ENCODE data around the gene OGDH.

Gene OGDH

DNA sequence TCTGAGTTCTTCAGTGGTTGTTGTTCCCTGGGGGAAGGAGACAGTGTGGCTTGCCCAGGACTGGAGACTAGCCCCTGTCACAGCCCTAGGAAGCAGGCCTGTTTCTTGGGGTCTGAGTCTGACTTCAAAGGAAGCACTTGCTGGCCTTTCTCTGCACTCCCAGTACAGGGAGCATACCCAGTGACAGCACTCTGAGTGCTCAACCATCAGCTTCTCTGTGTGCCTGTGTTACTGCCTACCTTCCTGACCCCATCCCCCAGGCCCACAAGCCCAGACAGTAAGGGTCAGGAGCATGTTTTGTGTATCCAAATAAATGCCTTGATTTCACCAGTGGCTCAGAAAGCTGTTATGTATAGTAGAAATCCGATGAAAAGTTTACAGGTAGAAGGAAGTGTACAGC lies 48.9 kb downstream of the OGDH start:
- Histone ChIP-seq H3K36me3 (ENCODE audit: insufficient read depth, low read length) (peaks cover 55% of the 10 kb centered on the region), H3K9ac (ENCODE audit: insufficient read length) (no peak overlapping the region), H3K27ac (no peak overlapping the region), H3K4me3 (no peak overlapping the region), H3K9me3 (ENCODE audit: low read depth, low read length) (peaks cover under 1% of the 10 kb centered on the region; the same call in 1 of the 2 replicates)
- TF ChIP-seq EZH2 (IDR thresholded peaks at IDR 0.05) (no peak), POLR2AphosphoS5 (IDR thresholded peaks at IDR 0.05; ENCODE audit: borderline replicate concordance, low read depth, low read length) (no peak), FOXP2 (optimal IDR thresholded peaks at IDR 0.05; ENCODE audit: control extremely low read depth, extremely low read length, insufficient read depth) (no peak)
- no peak for DNase-seq (ENCODE audit: low read depth, low spot score)

DNA sequence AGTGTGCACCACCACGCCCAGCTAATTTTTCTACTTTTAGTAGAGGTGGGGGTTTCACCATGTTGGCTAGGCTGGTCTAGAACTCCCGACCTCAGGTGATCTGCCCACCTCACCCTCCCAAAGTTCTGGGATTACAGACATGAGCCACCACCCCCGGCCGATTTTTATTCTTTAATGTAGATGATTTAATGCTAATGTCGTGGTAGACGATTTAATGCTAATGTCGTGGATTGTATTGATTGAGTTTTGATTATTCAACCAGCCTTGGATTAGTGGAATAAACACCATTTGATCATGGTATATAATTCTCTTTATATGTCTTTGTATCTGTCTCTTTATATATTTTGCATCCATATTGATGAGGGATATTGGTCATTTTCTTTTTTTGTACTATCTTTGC lies 52.6 kb downstream of the OGDH start:
- Histone ChIP-seq H3K9ac (ENCODE audit: insufficient read length) (no peak overlapping the region), H3K9me3 (ENCODE audit: low read depth, low read length) (peaks cover 8% of the 10 kb centered on the region; the same call in 1 of the 2 replicates), H3K27ac (no peak overlapping the region), H3K36me3 (ENCODE audit: insufficient read depth, low read length) (peaks cover 63% of the 10 kb centered on the region), H3K4me3 (no peak overlapping the region)
- no peak for DNase-seq (ENCODE audit: low read depth, low spot score)
- TF ChIP-seq FOXP2 (optimal IDR thresholded peaks at IDR 0.05; ENCODE audit: control extremely low read depth, extremely low read length, insufficient read depth), result no peak
- no peak for TF ChIP-seq POLR2AphosphoS5 (IDR thresholded peaks at IDR 0.05; ENCODE audit: borderline replicate concordance, low read depth, low read length)
- TF ChIP-seq EZH2 (IDR thresholded peaks at IDR 0.05), result no peak

DNA sequence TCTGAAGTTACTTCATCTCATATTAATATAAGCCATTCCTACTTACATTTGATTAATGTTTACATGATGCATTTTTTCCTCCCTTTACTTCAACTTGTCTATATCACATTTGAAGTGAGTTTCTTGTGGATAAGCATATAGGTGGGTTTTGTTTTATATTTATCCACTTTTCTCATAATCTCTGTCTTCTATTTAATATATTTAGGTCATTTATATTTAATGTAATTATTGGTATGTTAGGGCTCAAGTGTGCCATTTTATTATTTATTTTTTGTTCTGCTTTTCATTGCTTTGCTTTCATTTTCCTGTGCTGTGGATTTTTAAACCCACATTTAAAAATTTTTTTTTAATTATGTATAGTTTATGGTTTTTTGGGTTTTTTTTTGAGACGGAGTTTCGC lies 54.8 kb downstream of the OGDH start:
- no peak overlapping the region for H3K4me3 ChIP-seq
- H3K36me3 ChIP-seq (ENCODE audit: insufficient read depth, low read length), result peaks cover 51% of the 10 kb centered on the region
- DNase-seq (ENCODE audit: low read depth, low spot score), result no peak
- H3K9ac ChIP-seq (ENCODE audit: insufficient read length), result no peak overlapping the region
- no peak overlapping the region for H3K27ac ChIP-seq
- peaks cover 8% of the 10 kb centered on the region; the same call in 1 of the 2 replicates for H3K9me3 ChIP-seq (ENCODE audit: low read depth, low read length)
- TF ChIP-seq POLR2AphosphoS5 (IDR thresholded peaks at IDR 0.05; ENCODE audit: borderline replicate concordance, low read depth, low read length) (no peak), EZH2 (IDR thresholded peaks at IDR 0.05) (no peak), FOXP2 (optimal IDR thresholded peaks at IDR 0.05; ENCODE audit: control extremely low read depth, extremely low read length, insufficient read depth) (no peak)

DNA sequence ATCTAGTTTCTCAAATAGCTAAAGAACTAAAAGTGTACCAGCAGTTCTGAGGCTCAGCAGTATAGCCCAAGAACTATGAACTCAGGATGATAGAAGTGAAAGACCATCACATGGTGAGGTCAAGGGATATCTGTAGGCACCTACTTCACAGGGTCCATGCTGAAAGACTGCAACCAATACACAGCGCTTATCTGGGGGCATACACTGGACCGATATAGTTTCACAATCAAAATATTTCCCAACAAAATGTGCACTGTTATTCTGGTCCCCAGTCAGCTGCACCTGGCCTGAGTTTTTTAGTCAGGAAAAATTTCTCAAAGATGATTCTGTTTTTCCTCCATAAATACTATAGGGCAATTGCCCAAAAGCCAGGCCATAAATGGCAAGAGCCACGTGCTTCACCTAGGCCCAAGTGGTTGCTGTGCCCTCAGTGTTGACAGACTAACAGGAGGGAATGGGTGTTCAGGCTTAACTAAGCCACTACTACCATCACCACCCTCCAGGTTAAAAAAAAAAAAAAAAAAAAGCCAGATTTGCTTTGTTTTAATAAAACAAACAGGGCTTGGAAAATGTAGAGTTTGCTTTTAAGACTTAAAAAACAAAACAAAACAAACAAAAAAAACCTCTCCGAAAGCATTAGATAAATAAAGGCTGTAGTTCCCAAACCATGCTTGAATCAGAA lies 58.5 kb downstream of the OGDH start:
- Histone ChIP-seq H3K9ac (ENCODE audit: insufficient read length) (no peak overlapping the region), H3K4me3 (no peak overlapping the region), H3K27ac (peak overlapping the region; percentile 25; the same call in 1 of the 2 replicates), H3K9me3 (ENCODE audit: low read depth, low read length) (peaks cover 8% of the 10 kb centered on the region; the same call in 1 of the 2 replicates), H3K36me3 (ENCODE audit: insufficient read depth, low read length) (peaks cover 39% of the 10 kb centered on the region)
- DNase-seq (ENCODE audit: low read depth, low spot score), result no peak
- TF ChIP-seq FOXP2 (optimal IDR thresholded peaks at IDR 0.05; ENCODE audit: control extremely low read depth, extremely low read length, insufficient read depth) (no peak), POLR2AphosphoS5 (IDR thresholded peaks at IDR 0.05; ENCODE audit: borderline replicate concordance, low read depth, low read length) (no peak), EZH2 (IDR thresholded peaks at IDR 0.05) (no peak)

DNA sequence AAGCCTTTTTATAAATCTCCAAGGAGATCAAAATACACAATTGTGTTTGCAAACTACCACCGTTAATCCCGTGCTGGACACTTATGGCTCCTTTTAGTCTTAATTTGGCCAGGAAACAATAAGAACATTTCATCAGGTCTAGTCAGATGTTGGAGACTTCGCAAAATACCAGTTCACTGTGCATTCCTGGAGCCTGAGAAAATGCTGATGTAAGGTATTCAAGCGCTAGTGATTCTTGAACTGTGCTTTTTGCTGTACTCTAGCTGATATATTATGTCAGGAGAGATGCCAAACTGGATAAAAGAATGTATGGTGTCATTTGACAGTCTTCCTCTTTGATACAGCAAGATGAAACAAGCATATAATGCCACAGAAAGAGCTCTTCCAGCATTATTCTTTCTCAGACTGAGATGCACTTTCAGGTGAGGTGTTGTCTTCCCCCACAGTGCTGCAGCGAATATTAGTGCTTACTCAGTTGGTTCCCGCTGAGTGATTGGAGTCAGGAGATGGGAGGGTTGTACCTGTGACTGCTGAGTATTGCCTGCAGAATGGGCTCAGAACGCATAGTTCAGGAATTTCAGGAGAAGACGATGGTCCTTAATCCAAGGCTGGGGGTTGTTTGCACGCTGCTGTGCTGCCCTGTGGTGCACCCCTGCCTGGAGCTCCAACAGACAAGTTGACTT lies 59.2 kb downstream of the OGDH start:
- peaks cover 4% of the 10 kb centered on the region; the same call in 1 of the 2 replicates for H3K9me3 ChIP-seq (ENCODE audit: low read depth, low read length)
- peak overlapping the region; percentile 25; the same call in 1 of the 2 replicates for H3K27ac ChIP-seq
- H3K36me3 ChIP-seq (ENCODE audit: insufficient read depth, low read length), result peaks cover 32% of the 10 kb centered on the region
- no peak overlapping the region for H3K4me3 ChIP-seq
- TF ChIP-seq POLR2AphosphoS5 (IDR thresholded peaks at IDR 0.05; ENCODE audit: borderline replicate concordance, low read depth, low read length) (no peak), EZH2 (IDR thresholded peaks at IDR 0.05) (no peak), FOXP2 (optimal IDR thresholded peaks at IDR 0.05; ENCODE audit: control extremely low read depth, extremely low read length, insufficient read depth) (no peak)
- H3K9ac ChIP-seq (ENCODE audit: insufficient read length), result no peak overlapping the region
- no peak for DNase-seq (ENCODE audit: low read depth, low spot score)

DNA sequence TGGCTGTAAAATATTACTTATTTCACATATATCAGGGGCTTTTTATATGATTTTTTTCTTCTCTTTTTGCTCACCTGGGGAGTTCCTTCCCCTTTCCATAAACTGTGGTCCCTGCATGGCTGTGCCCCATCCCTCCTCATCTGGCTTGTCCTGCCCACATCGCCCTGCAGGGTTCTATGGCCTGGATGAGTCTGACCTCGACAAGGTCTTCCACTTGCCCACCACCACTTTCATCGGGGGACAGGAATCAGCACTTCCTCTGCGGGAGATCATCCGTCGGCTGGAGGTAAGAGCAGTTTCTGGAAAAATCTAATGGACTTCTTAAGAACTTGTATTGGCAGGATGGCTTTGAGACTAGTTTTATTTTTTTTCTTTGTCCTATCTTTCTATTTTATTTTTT lies 60.1 kb downstream of the OGDH start:
- no peak for DNase-seq (ENCODE audit: low read depth, low spot score)
- Histone ChIP-seq H3K9ac (ENCODE audit: insufficient read length) (no peak overlapping the region), H3K9me3 (ENCODE audit: low read depth, low read length) (no peaks in the 10 kb centered on the region), H3K36me3 (ENCODE audit: insufficient read depth, low read length) (peaks cover 27% of the 10 kb centered on the region), H3K4me3 (no peak overlapping the region), H3K27ac (no peak overlapping the region)
- TF ChIP-seq FOXP2 (optimal IDR thresholded peaks at IDR 0.05; ENCODE audit: control extremely low read depth, extremely low read length, insufficient read depth), result no peak
- no peak for TF ChIP-seq POLR2AphosphoS5 (IDR thresholded peaks at IDR 0.05; ENCODE audit: borderline replicate concordance, low read depth, low read length)
- TF ChIP-seq EZH2 (IDR thresholded peaks at IDR 0.05), result no peak

DNA sequence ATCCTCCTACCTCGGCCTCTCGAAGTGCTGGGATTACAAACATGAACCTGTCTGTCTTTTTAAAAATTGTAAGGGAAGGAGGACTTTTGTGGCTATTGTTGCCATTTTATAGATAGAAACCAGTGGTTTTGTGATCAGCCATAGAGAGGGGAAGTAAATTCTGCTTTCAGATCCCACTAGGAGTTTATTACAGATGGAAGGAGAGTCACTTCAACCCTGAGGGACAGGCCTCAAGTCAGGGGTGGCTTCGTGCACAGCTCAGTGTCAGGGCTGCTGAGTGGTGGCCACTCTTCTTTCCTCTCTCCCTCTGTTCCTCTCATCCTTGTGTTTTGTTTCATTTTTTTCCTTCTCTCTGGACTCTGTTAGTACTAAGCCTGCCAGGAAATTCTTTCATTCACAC lies 60.8 kb downstream of the OGDH start:
- no peak for TF ChIP-seq EZH2 (IDR thresholded peaks at IDR 0.05)
- no peak for TF ChIP-seq FOXP2 (optimal IDR thresholded peaks at IDR 0.05; ENCODE audit: control extremely low read depth, extremely low read length, insufficient read depth)
- TF ChIP-seq POLR2AphosphoS5 (IDR thresholded peaks at IDR 0.05; ENCODE audit: borderline replicate concordance, low read depth, low read length), result no peak
- Histone ChIP-seq H3K9ac (ENCODE audit: insufficient read length) (no peak overlapping the region), H3K36me3 (ENCODE audit: insufficient read depth, low read length) (peaks cover 27% of the 10 kb centered on the region), H3K4me3 (no peak overlapping the region), H3K9me3 (ENCODE audit: low read depth, low read length) (no peaks in the 10 kb centered on the region), H3K27ac (no peak overlapping the region)
- no peak for DNase-seq (ENCODE audit: low read depth, low spot score)

DNA sequence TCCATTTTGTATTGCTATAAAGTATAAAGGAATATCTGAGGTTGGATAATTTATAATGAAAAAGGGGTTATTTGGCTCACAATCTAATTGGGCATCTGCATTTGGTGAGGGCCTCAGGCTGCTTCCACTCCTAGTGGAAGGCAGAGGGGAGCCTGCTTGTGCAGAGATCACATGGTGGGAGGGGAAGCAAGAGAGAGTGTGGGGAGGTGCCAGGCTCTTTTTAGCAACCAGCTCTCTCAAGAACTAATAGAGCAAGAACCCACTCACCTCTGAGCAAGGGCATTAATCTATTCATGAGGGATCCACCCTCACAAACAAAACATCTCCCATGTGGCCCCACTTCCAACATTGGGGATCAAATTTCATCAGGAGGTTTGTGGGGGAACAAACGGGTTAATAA lies 64.6 kb downstream of the OGDH start:
- TF ChIP-seq POLR2AphosphoS5 (IDR thresholded peaks at IDR 0.05; ENCODE audit: borderline replicate concordance, low read depth, low read length), result no peak
- TF ChIP-seq EZH2 (IDR thresholded peaks at IDR 0.05), result no peak
- TF ChIP-seq FOXP2 (optimal IDR thresholded peaks at IDR 0.05; ENCODE audit: control extremely low read depth, extremely low read length, insufficient read depth), result no peak
- H3K9me3 ChIP-seq (ENCODE audit: low read depth, low read length), result no peaks in the 10 kb centered on the region
- peaks cover 48% of the 10 kb centered on the region for H3K36me3 ChIP-seq (ENCODE audit: insufficient read depth, low read length)
- no peak overlapping the region for H3K4me3 ChIP-seq
- H3K27ac ChIP-seq, result no peak overlapping the region
- no peak overlapping the region for H3K9ac ChIP-seq (ENCODE audit: insufficient read length)
- no peak for DNase-seq (ENCODE audit: low read depth, low spot score)
